Stimulated activated CD8-positive, alpha-beta memory T cell treated with anti-CD3 and anti-CD28 coated beads, Interleukin-15, amount 100 ng/mL, for 48 hours (primary cell): ENCODE measurements around the gene HMGA1.

Source experiments
- DNase-seq, 2 donors: peaks; one replicate each; pipeline ENCODE4 v3.0.0-alpha.2; 2020; ENCODE audit warnings: low read depth in 2 of 2

HMGA1 gene

GRCh38 chr6:34289137-34289536 lies 52.5 kb downstream of the HMGA1 start:
- DNase-seq = no peak

- no peak for DNase-seq
Observed at GRCh38 chr6:34292954-34293353, 56.3 kb downstream of the HMGA1 start.

- DNase-seq = no peak
Observed at GRCh38 chr6:34295721-34296120, 59.0 kb downstream of the HMGA1 start.
